Measurements from ENCODE around the gene ANKRD18A. TPM values are rescaled to one million over a fixed set of nuclear protein-coding genes. Genes with fewer than 3 reads are reported as not detected.

Gene ANKRD18A
- total and polyA plus RNA-seq, 2 of the 13 experiments (the other 11 are each of a cell fraction or from before 2014, with no cell fraction given): 5.9 to 7.6 TPM

DNA sequence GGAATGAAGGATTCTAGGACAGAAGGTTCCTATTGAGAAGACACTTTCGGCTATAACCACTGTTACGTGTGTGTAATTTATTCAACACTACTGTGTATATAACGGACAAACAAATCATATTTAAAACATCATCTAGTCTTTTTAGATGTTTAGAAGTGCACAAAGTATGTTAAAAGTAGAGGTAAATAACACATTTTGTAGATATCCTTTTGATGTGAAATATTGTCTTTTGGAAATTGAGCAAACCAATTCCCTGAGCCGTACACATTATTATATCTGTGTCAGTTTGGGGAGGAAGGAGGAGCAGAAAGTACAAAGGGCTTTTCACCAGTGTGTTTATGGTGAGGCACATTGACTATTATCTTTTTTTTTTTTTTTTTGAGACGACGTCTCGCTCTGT, 39.1 kb upstream of the ANKRD18A start:
- Histone ChIP-seq H4K20me1 (ENCODE audit: insufficient read depth, low read length) (no peaks in the 10 kb centered on the region), H3K79me2 (ENCODE audit: insufficient read depth, low read length) (no peaks in the 10 kb centered on the region), H3K4me3 (replicated peaks in 1 of 3; ENCODE audit: insufficient read depth in 1 of 3, low read depth in 2 of 3, low read length in 3 of 3) (no peak overlapping the region), H3K9me3 (ENCODE audit: low read length) (no peaks in the 10 kb centered on the region), H3K4me2 (ENCODE audit: low read depth, low read length) (no peak overlapping the region), H3K9ac (ENCODE audit: insufficient read depth, low read depth, low read length) (no peak overlapping the region), H3K27ac (ENCODE audit: extremely low read length, insufficient read depth, low read length) (no peak overlapping the region), H2AFZ (ENCODE audit: low read length) (no peak overlapping the region), H3K4me1 (ENCODE audit: insufficient read depth, low read length) (no peaks in the 10 kb centered on the region), H3K27me3 (ENCODE audit: control insufficient read depth in 1 of 2, insufficient read depth in 2 of 2, low read length in 2 of 2) (peaks cover 0 to 13% of the 10 kb centered on the region in 2 experiments; a peak in 3 of 5 replicates), H3K36me3 (replicated peaks in 1 of 2; ENCODE audit: control insufficient read depth in 1 of 2, insufficient read depth in 2 of 2, low read length in 2 of 2) (no peaks in the 10 kb centered on the region)
- intact Hi-C loops (cut with micrococcal nuclease; ENCODE audit: unreplicated experiment): no loop called here
- FAIRE-seq (no peak), DNase-seq (ENCODE audit: low spot score) (no peak), ATAC-seq (no peak)
- TF ChIP-seq SALL1 (CRISPR knock-in tag; IDR thresholded peaks at IDR 0.05) (no peak), TAF15 (IDR thresholded peaks at IDR 0.05; ENCODE audit: low read depth, low read length, poor library complexity, severe bottlenecking) (no peak), ZNF639 (CRISPR knock-in tag; conservative IDR thresholded peaks at IDR 0.05) (no peak), ZNF761 (CRISPR knock-in tag; conservative IDR thresholded peaks at IDR 0.05) (no peak), ZNF557 (CRISPR knock-in tag; IDR thresholded peaks at IDR 0.05) (no peak), ASH2L (IDR thresholded peaks at IDR 0.05; ENCODE audit: insufficient read length, low read depth, low read length) (no peak), ZNF746 (CRISPR knock-in tag; IDR thresholded peaks at IDR 0.05) (no peak)
- POLR2A ChIA-PET: no interaction called here
- in situ Hi-C loops (cut with HindIII; ENCODE audit: extremely low pct_ligation_motif_present, low pct_unique_long_range_greater_than_20kb): no loop called here
- CTCF ChIA-PET (ENCODE audit: low intra/inter-chr PET ratio, low total read pairs): no interaction called here
- no TSS peak for BruUV-seq (replicated peaks)
- 15% methylated on average over 7 of the region's 7 CpGs for WGBS (ENCODE audit: low lambda C conversion rate)

DNA sequence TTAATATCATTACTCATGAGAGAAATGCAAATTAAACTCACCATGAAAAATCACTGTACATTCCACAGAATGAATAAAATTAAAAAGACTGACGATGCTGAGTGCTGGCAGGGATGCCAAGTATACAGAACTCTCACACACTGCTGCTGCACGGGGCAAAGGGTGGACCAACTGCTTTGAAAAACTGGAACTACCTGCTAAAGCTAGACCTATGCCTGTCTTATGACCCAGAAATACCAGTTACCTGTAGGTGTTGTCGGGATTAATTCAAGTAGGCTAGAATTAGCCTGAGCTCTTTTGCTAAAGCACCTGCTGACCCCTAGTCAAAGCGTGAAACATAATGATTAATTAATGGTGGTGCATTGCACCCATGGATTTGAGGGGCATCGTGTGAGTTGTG, 36.5 kb upstream of the ANKRD18A start:
- Histone ChIP-seq H3K36me3 (replicated peaks in 1 of 2; ENCODE audit: control insufficient read depth in 1 of 2, insufficient read depth in 2 of 2, low read length in 2 of 2) (no peaks in the 10 kb centered on the region), H4K20me1 (ENCODE audit: insufficient read depth, low read length) (no peaks in the 10 kb centered on the region), H3K9me3 (ENCODE audit: low read length) (no peaks in the 10 kb centered on the region), H3K79me2 (ENCODE audit: insufficient read depth, low read length) (no peaks in the 10 kb centered on the region), H3K4me1 (ENCODE audit: insufficient read depth, low read length) (no peaks in the 10 kb centered on the region), H3K4me2 (ENCODE audit: low read depth, low read length) (no peak overlapping the region), H3K9ac (ENCODE audit: insufficient read depth, low read depth, low read length) (no peak overlapping the region), H3K27me3 (ENCODE audit: control insufficient read depth in 1 of 2, insufficient read depth in 2 of 2, low read length in 2 of 2) (peaks cover 2 to 25% of the 10 kb centered on the region in 2 experiments; a peak in 3 of 5 replicates), H3K4me3 (replicated peaks in 1 of 3; ENCODE audit: insufficient read depth in 1 of 3, low read depth in 2 of 3, low read length in 3 of 3) (no peak overlapping the region), H2AFZ (ENCODE audit: low read length) (no peak overlapping the region), H3K27ac (ENCODE audit: extremely low read length, insufficient read depth, low read length) (no peak overlapping the region)
- ATAC-seq: no peak
- WGBS (ENCODE audit: low lambda C conversion rate): 1% methylated on average over 5 of the region's 5 CpGs
- in situ Hi-C loops (cut with HindIII; ENCODE audit: extremely low pct_ligation_motif_present, low pct_unique_long_range_greater_than_20kb): no loop called here
- TF ChIP-seq IRF2 (CRISPR knock-in tag; IDR thresholded peaks at IDR 0.05): no peak
- no peak for TF ChIP-seq RBM39 (IDR thresholded peaks at IDR 0.05; ENCODE audit: low read depth, low read length, poor library complexity, severe bottlenecking)
- TF ChIP-seq KDM6A (CRISPR knock-in tag; IDR thresholded peaks at IDR 0.05; ENCODE audit: low read depth): no peak
- no peak for TF ChIP-seq STAT5B (CRISPR knock-in tag; IDR thresholded peaks at IDR 0.05)
- no peak for TF ChIP-seq KMT2B (CRISPR knock-in tag; IDR thresholded peaks at IDR 0.05)
- TF ChIP-seq PAWR (CRISPR knock-in tag; IDR thresholded peaks at IDR 0.05; ENCODE audit: borderline replicate concordance): no peak
- TF ChIP-seq ZMYM4 (CRISPR knock-in tag; IDR thresholded peaks at IDR 0.05): no peak
- no peak for TF ChIP-seq TERF1 (CRISPR knock-in tag; IDR thresholded peaks at IDR 0.05)
- TF ChIP-seq RFX3 (CRISPR knock-in tag; IDR thresholded peaks at IDR 0.05): no peak
- no peak for TF ChIP-seq ZNF792 (CRISPR knock-in tag; IDR thresholded peaks at IDR 0.05)
- TF ChIP-seq MXI1 (IDR thresholded peaks at IDR 0.05; ENCODE audit: borderline replicate concordance, low read depth, low read length): no peak
- no peak for TF ChIP-seq ZNF256 (CRISPR knock-in tag; conservative IDR thresholded peaks at IDR 0.05)
- no peak for TF ChIP-seq PCBP1 (IDR thresholded peaks at IDR 0.05; ENCODE audit: borderline replicate concordance, low read depth, low read length)
- no peak for TF ChIP-seq SP5 (CRISPR knock-in tag; IDR thresholded peaks at IDR 0.05; ENCODE audit: borderline replicate concordance, low read depth)
- intact Hi-C loops (cut with micrococcal nuclease; ENCODE audit: unreplicated experiment): no loop called here
- no peak for DNase-seq (ENCODE audit: low spot score)
- ChIA-PET CTCF (ENCODE audit: low intra/inter-chr PET ratio, low total read pairs) (no interaction called here), POLR2A (no interaction called here)
- no peak for FAIRE-seq
- no TSS peak for BruUV-seq (replicated peaks)
